Pancreas (tissue), 10 donors: ENCODE measurements around the gene YJEFN3. TPM values are rescaled to one million over a fixed set of nuclear protein-coding genes. Genes with fewer than 3 reads are reported as not detected.

Experiments used
- ATAC-seq, 4 donors: fragments of 200-7000 bp; cut with Tn5 transposase; one replicate each; pipeline versions ENCODE4 v1.8.0 to v1.9.1; 2020; ENCODE audit warnings: mild to moderate bottlenecking in 4 of 4, moderate library complexity in 4 of 4
- DNase-seq, 6 donors: peaks; one replicate each; pipeline ENCODE4 v3.0.0-alpha.2; 2020
- FAIRE-seq: peaks from 2 replicates; lab custom pipeline; 2012; peaks lifted over from hg19 to GRCh38; lab: Jason Lieb, UNC
- H3K27ac ChIP-seq, 4 donors: fragments of 200-600 bp; sonication (generic); 1 replicate in 3 of 4; 2 replicates in 1 of 4; pipeline versions ENCODE4 v1.5.0 to v1.8.0; 2020
- H3K27me3 ChIP-seq, 4 donors: fragments of 200-600 bp; one replicate each; pipeline ENCODE4 v1.8.0; 2021
- H3K36me3 ChIP-seq, 3 donors: fragments of 200-600 bp; sonication (generic) in 1 of 3; one replicate each; pipeline versions ENCODE4 v1.5.0 to v1.8.0; 2020 to 2021
- H3K4me1 ChIP-seq, 3 donors: fragments of 200-600 bp; one replicate each; pipeline ENCODE4 v1.8.0; 2021
- H3K4me3 ChIP-seq, 4 donors: fragments of 200-600 bp; sonication (generic) in 2 of 4; one replicate each; pipeline versions ENCODE4 v1.5.0 to v1.8.0; 2020 to 2021
- H3K9me3 ChIP-seq, 4 donors: fragments of 200-600 bp; one replicate each; pipeline ENCODE4 v1.8.0; 2021
- WGBS, 2 donors: extraction: QIAGEN DNeasy Blood & Tissue Kit; methylation state at CpG; one replicate each; pipeline ENCODE4 v1.1.7; 2013; 5-methylcytosine and 5-hydroxymethylcytosine counted together
- intact Hi-C, 3 donors: fragments of 100-400 bp; cut with DNase I; formaldehyde crosslinking; loops; one replicate each; pipeline versions ENCODE4 v1.11.1 to v1.14.2; 2022
- polyA plus RNA-seq, 2 donors: library from polyadenylated mRNA; stranded (reverse); fragments of 200-250 nt; gene quantifications; one replicate each; pipeline ENCODE4 v1.2.3, GENCODE V29; 2013
- total RNA-seq, 6 donors: library from RNA; stranded (reverse); fragmentation: NEBNext Ultra II Directional in 4 of 6; extraction: Animal tissue kit (Norgen Biotek cat#: 25700) in 4 of 6; gene quantifications; one replicate each; pipeline versions ENCODE4 v1.2.1 to v1.2.4, GENCODE V29; 2021 to 2023
- TF ChIP-seq, protein P1 (sequence below), 4 donors: fragments of 200-600 bp; sonication (generic) in 3 of 4; IDR thresholded peaks; one replicate each; pipeline versions ENCODE4 v1.5.0 to v1.8.0; 2021; ENCODE audit warnings: antibody characterized with exemption in 4 of 4
- donor health status: healthy with polysubstance abuse.
- donor health status: DM: no; HTN: no; CAD: no; lungs with moderate emphysema.
- donor health status: DM: no; HTN: no; CAD: no.
- donor health status: control.
- donor health status: control.
- donor health status: Bipolar disorder and iron deficiency.
- donor health status: DM: yes; HTN: yes; CAD: no.
- donor health status: DM: no; HTN: no; CAD: no.
- donor health status: DM: no; HTN: no; CAD: no.
- donor health status: DM: yes; HTN: yes; CAD: no.

Gene YJEFN3
- total and polyA plus RNA-seq, 8 donors = 0.76 to 38.8 (median 2.3) TPM

DNA sequence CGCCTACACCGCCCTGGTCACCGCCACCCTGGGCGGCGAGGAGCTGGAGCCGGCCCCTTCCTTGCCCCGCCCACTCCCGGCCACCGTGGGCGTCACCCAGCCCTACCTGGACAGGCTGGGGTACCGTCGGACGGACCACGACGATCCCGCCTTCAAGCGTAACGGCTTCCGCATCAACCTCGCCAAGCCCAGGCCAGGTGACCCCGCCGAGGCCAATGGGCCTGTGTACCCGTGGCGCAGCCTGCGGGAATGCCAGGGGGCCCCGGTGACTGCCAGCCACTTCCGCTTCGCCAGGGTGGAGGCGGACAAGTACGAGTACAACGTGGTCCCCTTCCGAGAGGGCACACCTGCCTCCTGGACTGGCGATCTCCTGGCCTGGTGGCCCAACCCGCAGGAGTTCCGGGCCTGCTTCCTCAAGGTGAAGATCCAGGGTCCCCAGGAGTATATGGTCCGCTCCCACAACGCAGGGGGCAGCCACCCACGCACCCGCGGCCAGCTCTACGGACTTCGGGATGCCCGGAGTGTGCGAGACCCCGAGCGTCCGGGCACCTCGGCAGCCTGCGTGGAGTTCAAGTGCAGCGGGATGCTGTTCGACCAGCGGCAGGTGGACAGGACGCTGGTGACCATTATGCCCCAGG is 16.4 kb downstream of the YJEFN3 start:
- TF ChIP-seq, protein P1, sequence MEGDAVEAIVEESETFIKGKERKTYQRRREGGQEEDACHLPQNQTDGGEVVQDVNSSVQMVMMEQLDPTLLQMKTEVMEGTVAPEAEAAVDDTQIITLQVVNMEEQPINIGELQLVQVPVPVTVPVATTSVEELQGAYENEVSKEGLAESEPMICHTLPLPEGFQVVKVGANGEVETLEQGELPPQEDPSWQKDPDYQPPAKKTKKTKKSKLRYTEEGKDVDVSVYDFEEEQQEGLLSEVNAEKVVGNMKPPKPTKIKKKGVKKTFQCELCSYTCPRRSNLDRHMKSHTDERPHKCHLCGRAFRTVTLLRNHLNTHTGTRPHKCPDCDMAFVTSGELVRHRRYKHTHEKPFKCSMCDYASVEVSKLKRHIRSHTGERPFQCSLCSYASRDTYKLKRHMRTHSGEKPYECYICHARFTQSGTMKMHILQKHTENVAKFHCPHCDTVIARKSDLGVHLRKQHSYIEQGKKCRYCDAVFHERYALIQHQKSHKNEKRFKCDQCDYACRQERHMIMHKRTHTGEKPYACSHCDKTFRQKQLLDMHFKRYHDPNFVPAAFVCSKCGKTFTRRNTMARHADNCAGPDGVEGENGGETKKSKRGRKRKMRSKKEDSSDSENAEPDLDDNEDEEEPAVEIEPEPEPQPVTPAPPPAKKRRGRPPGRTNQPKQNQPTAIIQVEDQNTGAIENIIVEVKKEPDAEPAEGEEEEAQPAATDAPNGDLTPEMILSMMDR (IDR thresholded peaks at IDR 0.05) = no peak
- no peak overlapping the region for H3K4me3 ChIP-seq
- FAIRE-seq (no peak), ATAC-seq (no peak), DNase-seq (peak in 2 of 6 donors; percentile 48 to 72)
- 81 to 82% methylated on average over 50 to 53 of the region's 53 CpGs for WGBS, 2 donors
- peaks cover 0 to 9% (median 0%) of the 10 kb centered on the region in 4 donors for H3K27me3 ChIP-seq
- H3K36me3 ChIP-seq = no peaks in the 10 kb centered on the region
- H3K4me1 ChIP-seq = peaks cover 0 to 6% (median 0%) of the 10 kb centered on the region in 3 donors
- H3K9me3 ChIP-seq = no peaks in the 10 kb centered on the region
- no peak overlapping the region for H3K27ac ChIP-seq
- intact Hi-C loops = loop anchor here in 2 of 3 donors (10.0 kb wide), 2 partner anchors 90 to 400 kb away; no protein-coding TSS in a partner anchor

DNA sequence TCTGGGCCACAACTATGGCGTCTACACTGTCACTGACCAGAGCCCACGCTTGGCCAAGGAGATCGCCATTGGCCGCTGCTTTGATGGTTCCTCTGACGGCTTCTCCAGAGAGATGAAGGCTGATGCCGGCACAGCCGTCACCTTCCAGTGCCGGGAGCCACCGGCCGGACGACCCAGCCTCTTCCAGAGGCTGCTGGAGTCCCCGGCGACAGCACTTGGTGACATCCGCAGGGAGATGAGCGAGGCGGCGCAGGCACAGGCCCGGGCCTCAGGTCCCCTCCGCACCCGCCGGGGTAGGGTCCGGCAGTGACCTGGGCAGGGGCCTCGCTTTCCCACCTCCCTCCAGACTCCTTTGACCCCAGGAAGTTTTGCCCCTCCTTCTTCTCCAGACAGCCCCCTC is 17.0 kb downstream of the YJEFN3 start:
- no peaks in the 10 kb centered on the region for H3K9me3 ChIP-seq
- H3K4me1 ChIP-seq = peaks cover 0 to 3% (median 0%) of the 10 kb centered on the region in 3 donors
- H3K4me3 ChIP-seq = no peak overlapping the region
- DNase-seq (peak in 1 of 6 donors; percentile 51), ATAC-seq (no peak), FAIRE-seq (no peak)
- intact Hi-C loops = loop anchor here in 2 of 3 donors (10.0 kb wide), 2 partner anchors 89 to 399 kb away; no protein-coding TSS in a partner anchor
- H3K27me3 ChIP-seq = peaks cover 0 to 9% (median 0%) of the 10 kb centered on the region in 4 donors
- WGBS, 2 donors = 81 to 88% methylated on average over 19 to 23 of the region's 23 CpGs
- TF ChIP-seq, protein P1 (IDR thresholded peaks at IDR 0.05) = no peak
- no peak overlapping the region for H3K27ac ChIP-seq
- H3K36me3 ChIP-seq = no peaks in the 10 kb centered on the region

GRCh38 chr19:19546751-19547162 is 18.0 kb downstream of the YJEFN3 start:
- Histone ChIP-seq H3K27ac (no peak overlapping the region), H3K4me1 (no peaks in the 10 kb centered on the region), H3K27me3 (peaks cover 0 to 3% (median 0%) of the 10 kb centered on the region in 4 donors), H3K4me3 (no peak overlapping the region), H3K9me3 (no peaks in the 10 kb centered on the region), H3K36me3 (no peaks in the 10 kb centered on the region)
- 48 to 52% methylated on average over 19 of the region's 19 CpGs for WGBS, 2 donors
- FAIRE-seq = no peak
- DNase-seq = peak in 1 of 6 donors; percentile 64
- intact Hi-C loops = loop anchor here in 2 of 3 donors (10.0 kb wide), 2 partner anchors 88 to 398 kb away; no protein-coding TSS in a partner anchor
- no peak for ATAC-seq
- TF ChIP-seq, protein P1 (IDR thresholded peaks at IDR 0.05) = no peak

- FAIRE-seq = no peak
- Histone ChIP-seq H3K9me3 (no peaks in the 10 kb centered on the region), H3K4me1 (no peaks in the 10 kb centered on the region), H3K36me3 (no peaks in the 10 kb centered on the region), H3K27ac (no peak overlapping the region), H3K4me3 (no peak overlapping the region), H3K27me3 (no peaks in the 10 kb centered on the region)
- TF ChIP-seq, protein P1 (IDR thresholded peaks at IDR 0.05) = no peak
- 44 to 53% methylated on average over 14 to 15 of the region's 15 CpGs for WGBS, 2 donors
- no peak for ATAC-seq
- intact Hi-C loops = loop anchor here in 2 of 3 donors (10.0 kb wide), 2 partner anchors 87 to 397 kb away; no protein-coding TSS in a partner anchor
- DNase-seq = peak in 1 of 6 donors; percentile 43
Measured at GRCh38 chr19:19547674-19548336, 19.1 kb downstream of the YJEFN3 start.
